Stomach (tissue), 9 donors: Measurements from ENCODE around the gene ZNF594. TPM values are rescaled to one million over a fixed set of nuclear protein-coding genes. Genes with fewer than 3 reads are reported as not detected.
"Not testable (repeated sequence)": the region's sequence is repeated elsewhere in the genome, so short reads cannot be mapped to it uniquely, and the experiment has no call there.

Experiments
- DNase-seq, 2 donors: peaks; one replicate each; pipeline versions ENCODE4 v3.0.0 to v3.0.0-alpha.2; 2013 to 2019
- H3K27ac ChIP-seq, 5 donors: fragments of 200-600 bp in 4 of 5; sonication (generic) in 4 of 5; one replicate each; pipeline ENCODE4 v1.5.1; 2013 to 2019; ENCODE audit warnings: mild to moderate bottlenecking in 1 of 5, moderate library complexity in 1 of 5
- H3K27me3 ChIP-seq, 3 donors: fragments of 200-600 bp; sonication (generic); one replicate each; pipeline ENCODE4 v1.5.1; 2017 to 2019; ENCODE audit warnings: mixed run types in 1 of 3
- H3K36me3 ChIP-seq, 4 donors: fragments of 200-600 bp; sonication (generic); 1 replicate in 3 of 4; 2 replicates in 1 of 4; pipeline ENCODE4 v1.5.1; 2016 to 2019
- H3K4me1 ChIP-seq, 4 donors: fragments of 200-600 bp; sonication (generic); one replicate each; pipeline ENCODE4 v1.5.1; 2016 to 2019
- H3K4me3 ChIP-seq, 4 donors: fragments of 200-600 bp; sonication (generic) in 3 of 4; one replicate each; pipeline ENCODE4 v1.5.1; 2016 to 2019; ENCODE audit warnings: mild to moderate bottlenecking in 1 of 4
- H3K9me3 ChIP-seq, 4 donors: fragments of 200-600 bp; sonication (generic); one replicate each; pipeline ENCODE4 v1.5.1; 2016 to 2019
- CTCF ChIP-seq, 7 experiments: fragments of 450-650 bp in 4 of 7; fragments of 200-600 bp in 3 of 7; sonication (generic) in 3 of 7; IDR thresholded peaks; one replicate each; pipeline ENCODE4 v1.5.1; 2016 to 2019; ENCODE audit warnings: antibody characterized with exemption in 7 of 7, control low read depth in 2 of 7, mild to moderate bottlenecking in 1 of 7
- EP300 ChIP-seq: sonication (generic); formaldehyde crosslinking; IDR thresholded peaks from one replicate; pipeline ENCODE4 v1.6.1; 2017; ENCODE audit warnings: antibody characterized with exemption
- POLR2A ChIP-seq, 4 donors: fragments of 450-650 bp; IDR thresholded peaks; one replicate each; pipeline ENCODE4 v1.6.1; 2016; ENCODE audit warnings: antibody characterized with exemption in 4 of 4, control low read depth in 2 of 4, mild to moderate bottlenecking in 1 of 4, moderate library complexity in 1 of 4
- POLR2AphosphoS5 ChIP-seq, 3 donors: sonication (generic); formaldehyde crosslinking; IDR thresholded peaks; one replicate each; pipeline ENCODE4 v1.6.1; 2016; ENCODE audit warnings: antibody characterized with exemption in 3 of 3
- WGBS, 5 donors: extraction: QIAGEN DNeasy Blood & Tissue Kit in 3 of 5; methylation state at CpG; one replicate each; pipeline versions ENCODE4 v1.1.5 to v1.1.7; 2013 to 2018; 5-methylcytosine and 5-hydroxymethylcytosine counted together
- intact Hi-C: fragments of 100-400 bp; cut with DNase I; formaldehyde crosslinking; loops from one replicate; pipeline ENCODE4 v1.15.1; 2023; ENCODE audit warnings: low total_unique reads
- polyA plus RNA-seq, 3 donors: library from polyadenylated mRNA; stranded (reverse); fragments of 200-250 nt; gene quantifications; one replicate each; pipeline ENCODE4 v1.2.3, GENCODE V29; 2013
- total RNA-seq, 5 donors: library from RNA; depleted of rRNA; stranded (reverse); fragments of >200 nt; gene quantifications; one replicate each; pipeline versions ENCODE4 v1.1.0 to v1.2.3, GENCODE V29; 2014 to 2016
- donor health status: healthy with polysubstance abuse.
- donor health status: Bipolar disorder and iron deficiency.
- donor health status: healthy.

ZNF594 gene
- total and polyA plus RNA-seq, 8 donors = 0.56 to 73.5 (median 7.0) TPM; not detected in 1

- peaks cover 0 to 63% (median 26%) of the 10 kb centered on the region in 4 donors for H3K36me3 ChIP-seq
- peaks cover 82 to 100% (median 96%) of the 10 kb centered on the region in 4 donors for H3K9me3 ChIP-seq
- no peak overlapping the region for H3K4me3 ChIP-seq
- no peak overlapping the region for H3K27ac ChIP-seq
- DNase-seq = no peak
- H3K4me1 ChIP-seq = no peaks in the 10 kb centered on the region
- intact Hi-C loops = no loop called here
- 98 to 100% (median 98%) methylated on average over 6 of the region's 6 CpGs for WGBS, 5 donors
- TF ChIP-seq POLR2A (IDR thresholded peaks at IDR 0.05) (no peak), CTCF (IDR thresholded peaks at IDR 0.05) (no peak), POLR2AphosphoS5 (IDR thresholded peaks at IDR 0.05) (no peak), EP300 (no peak)
- H3K27me3 ChIP-seq = no peaks in the 10 kb centered on the region
Measured at GRCh38 chr17:5182597-5183409, 8.9 kb downstream of the ZNF594 start.

- Histone ChIP-seq H3K27ac (no peak overlapping the region), H3K27me3 (no peaks in the 10 kb centered on the region), H3K4me1 (no peaks in the 10 kb centered on the region), H3K9me3 (peaks cover 88 to 100% (median 96%) of the 10 kb centered on the region in 4 donors), H3K36me3 (peaks cover 0 to 63% (median 19%) of the 10 kb centered on the region in 4 donors), H3K4me3 (no peak overlapping the region)
- WGBS, 5 donors = 95 to 99% (median 97%) methylated on average over 10 of the region's 10 CpGs
- DNase-seq = no peak
- intact Hi-C loops = no loop called here
- TF ChIP-seq EP300 (no peak), CTCF (IDR thresholded peaks at IDR 0.05) (no peak), POLR2AphosphoS5 (IDR thresholded peaks at IDR 0.05) (no peak)
Measured at GRCh38 chr17:5181509-5182305, 10.0 kb downstream of the ZNF594 start.

- H3K4me1 ChIP-seq = no peaks in the 10 kb centered on the region
- H3K9me3 ChIP-seq = peaks cover 72 to 95% (median 88%) of the 10 kb centered on the region in 4 donors
- H3K27ac ChIP-seq = no peak overlapping the region
- no peaks in the 10 kb centered on the region for H3K27me3 ChIP-seq
- TF ChIP-seq POLR2A (IDR thresholded peaks at IDR 0.05) = no peak
- no peak for TF ChIP-seq CTCF (IDR thresholded peaks at IDR 0.05)
- no peak for TF ChIP-seq EP300
- TF ChIP-seq POLR2AphosphoS5 (IDR thresholded peaks at IDR 0.05) = no peak
- peaks cover 10 to 56% (median 25%) of the 10 kb centered on the region in 4 donors for H3K36me3 ChIP-seq
- intact Hi-C loops = no loop called here
- WGBS, 5 donors = 94 to 97% (median 97%) methylated on average over 12 of the region's 12 CpGs
- DNase-seq = no peak
- no peak overlapping the region for H3K4me3 ChIP-seq
Measured at GRCh38 chr17:5179003-5179402, 12.7 kb downstream of the ZNF594 start.

- H3K27me3 ChIP-seq, H3K27ac ChIP-seq, H3K4me1 ChIP-seq, H3K4me3 ChIP-seq, DNase-seq, intact Hi-C loops: not testable (repeated sequence)
- 89 to 94% (median 92%) methylated on average over 7 of the region's 7 CpGs for WGBS, 5 donors
- Histone ChIP-seq H3K36me3 (peaks cover 10 to 44% (median 20%) of the 10 kb centered on the region in 4 donors), H3K9me3 (peaks cover 33 to 78% (median 63%) of the 10 kb centered on the region in 4 donors)
Measured at GRCh38 chr17:5175027-5175426, 16.6 kb downstream of the ZNF594 start.

DNA sequence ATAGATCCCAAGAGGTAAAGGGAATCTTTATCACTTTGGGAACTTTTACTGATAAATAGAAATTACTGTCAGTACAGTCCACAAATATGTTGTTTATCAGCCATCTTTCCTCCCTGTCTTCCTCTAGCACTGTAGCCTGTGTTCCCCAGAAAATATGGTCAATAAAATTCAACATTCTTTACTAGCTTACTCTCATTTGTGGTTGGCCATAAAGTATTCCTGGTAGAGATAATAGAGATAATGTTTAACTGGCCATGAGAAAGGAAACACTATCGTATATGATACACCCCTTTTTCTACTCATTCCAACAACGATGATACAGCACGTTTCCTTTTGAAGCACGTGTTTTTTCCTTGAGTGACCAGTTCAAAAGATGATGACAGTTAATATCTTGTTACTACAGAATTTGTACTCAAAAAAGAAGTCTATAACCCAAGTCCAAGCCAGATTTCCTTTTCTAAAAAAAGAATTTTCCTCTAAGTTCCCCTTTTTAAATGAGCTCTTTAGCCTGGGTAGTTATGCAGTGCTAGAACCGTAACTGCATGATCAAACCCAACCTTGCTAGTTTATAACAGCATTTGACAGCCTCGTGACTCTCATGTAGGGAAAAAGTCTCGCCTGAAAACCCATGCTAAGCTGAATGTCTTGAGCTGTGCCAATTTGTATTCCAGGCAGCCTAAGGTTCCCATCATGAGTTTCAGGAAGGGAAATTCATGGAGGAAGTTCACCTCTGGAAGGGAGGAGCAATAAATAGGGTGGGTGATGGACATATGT is 25.7 kb downstream of the ZNF594 start:
- H3K9me3 ChIP-seq, intact Hi-C loops, DNase-seq: not testable (repeated sequence)

More for the DNA sequence above, 25.7 kb downstream of the ZNF594 start:
- not testable (repeated sequence) for H3K27ac ChIP-seq, H3K27me3 ChIP-seq, H3K4me3 ChIP-seq, H3K36me3 ChIP-seq, H3K4me1 ChIP-seq
- 50 to 73% (median 68%) methylated on average over 5 to 7 of the region's 7 CpGs for WGBS, 5 donors
